GM12874 (cell line): ENCODE data around the gene ZDHHC5.

ENCODE experiments used
- CTCF ChIP-seq: IDR thresholded peaks from 2 replicates; pipeline ENCODE4 v1.5.1; 2011; ENCODE audit warnings: low read depth, mild to moderate bottlenecking, control low read depth, low read length, moderate library complexity; ENCODE audit not compliant: insufficient read depth

Gene ZDHHC5

GRCh38 chr11:57658023-57658361, 9.9 kb upstream of the ZDHHC5 start:
- TF ChIP-seq CTCF = no peak

- TF ChIP-seq CTCF = no peak
These were observed 8.2 kb upstream of the ZDHHC5 start for GRCh38 chr11:57659669-57660068.

- TF ChIP-seq CTCF = no peak; the same call in 1 of the 2 replicates
These were observed 5.0 kb upstream of the ZDHHC5 start for GRCh38 chr11:57662893-57663292.

GRCh38 chr11:57663975-57664374, 3.9 kb upstream of the ZDHHC5 start:
- TF ChIP-seq CTCF = no peak

- no peak for TF ChIP-seq CTCF
These were observed 688 bp upstream of the ZDHHC5 start for GRCh38 chr11:57667117-57667735.

GRCh38 chr11:57668434-57668782, 494 bp downstream of the ZDHHC5 start:
- no peak for TF ChIP-seq CTCF

GRCh38 chr11:57674251-57674650, 6.3 kb downstream of the ZDHHC5 start:
- TF ChIP-seq CTCF = no peak
